ENCODE measurements around the gene DNMBP.

Gene DNMBP, protein sequence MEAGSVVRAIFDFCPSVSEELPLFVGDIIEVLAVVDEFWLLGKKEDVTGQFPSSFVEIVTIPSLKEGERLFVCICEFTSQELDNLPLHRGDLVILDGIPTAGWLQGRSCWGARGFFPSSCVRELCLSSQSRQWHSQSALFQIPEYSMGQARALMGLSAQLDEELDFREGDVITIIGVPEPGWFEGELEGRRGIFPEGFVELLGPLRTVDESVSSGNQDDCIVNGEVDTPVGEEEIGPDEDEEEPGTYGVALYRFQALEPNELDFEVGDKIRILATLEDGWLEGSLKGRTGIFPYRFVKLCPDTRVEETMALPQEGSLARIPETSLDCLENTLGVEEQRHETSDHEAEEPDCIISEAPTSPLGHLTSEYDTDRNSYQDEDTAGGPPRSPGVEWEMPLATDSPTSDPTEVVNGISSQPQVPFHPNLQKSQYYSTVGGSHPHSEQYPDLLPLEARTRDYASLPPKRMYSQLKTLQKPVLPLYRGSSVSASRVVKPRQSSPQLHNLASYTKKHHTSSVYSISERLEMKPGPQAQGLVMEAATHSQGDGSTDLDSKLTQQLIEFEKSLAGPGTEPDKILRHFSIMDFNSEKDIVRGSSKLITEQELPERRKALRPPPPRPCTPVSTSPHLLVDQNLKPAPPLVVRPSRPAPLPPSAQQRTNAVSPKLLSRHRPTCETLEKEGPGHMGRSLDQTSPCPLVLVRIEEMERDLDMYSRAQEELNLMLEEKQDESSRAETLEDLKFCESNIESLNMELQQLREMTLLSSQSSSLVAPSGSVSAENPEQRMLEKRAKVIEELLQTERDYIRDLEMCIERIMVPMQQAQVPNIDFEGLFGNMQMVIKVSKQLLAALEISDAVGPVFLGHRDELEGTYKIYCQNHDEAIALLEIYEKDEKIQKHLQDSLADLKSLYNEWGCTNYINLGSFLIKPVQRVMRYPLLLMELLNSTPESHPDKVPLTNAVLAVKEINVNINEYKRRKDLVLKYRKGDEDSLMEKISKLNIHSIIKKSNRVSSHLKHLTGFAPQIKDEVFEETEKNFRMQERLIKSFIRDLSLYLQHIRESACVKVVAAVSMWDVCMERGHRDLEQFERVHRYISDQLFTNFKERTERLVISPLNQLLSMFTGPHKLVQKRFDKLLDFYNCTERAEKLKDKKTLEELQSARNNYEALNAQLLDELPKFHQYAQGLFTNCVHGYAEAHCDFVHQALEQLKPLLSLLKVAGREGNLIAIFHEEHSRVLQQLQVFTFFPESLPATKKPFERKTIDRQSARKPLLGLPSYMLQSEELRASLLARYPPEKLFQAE (N-terminal part only)

DNA sequence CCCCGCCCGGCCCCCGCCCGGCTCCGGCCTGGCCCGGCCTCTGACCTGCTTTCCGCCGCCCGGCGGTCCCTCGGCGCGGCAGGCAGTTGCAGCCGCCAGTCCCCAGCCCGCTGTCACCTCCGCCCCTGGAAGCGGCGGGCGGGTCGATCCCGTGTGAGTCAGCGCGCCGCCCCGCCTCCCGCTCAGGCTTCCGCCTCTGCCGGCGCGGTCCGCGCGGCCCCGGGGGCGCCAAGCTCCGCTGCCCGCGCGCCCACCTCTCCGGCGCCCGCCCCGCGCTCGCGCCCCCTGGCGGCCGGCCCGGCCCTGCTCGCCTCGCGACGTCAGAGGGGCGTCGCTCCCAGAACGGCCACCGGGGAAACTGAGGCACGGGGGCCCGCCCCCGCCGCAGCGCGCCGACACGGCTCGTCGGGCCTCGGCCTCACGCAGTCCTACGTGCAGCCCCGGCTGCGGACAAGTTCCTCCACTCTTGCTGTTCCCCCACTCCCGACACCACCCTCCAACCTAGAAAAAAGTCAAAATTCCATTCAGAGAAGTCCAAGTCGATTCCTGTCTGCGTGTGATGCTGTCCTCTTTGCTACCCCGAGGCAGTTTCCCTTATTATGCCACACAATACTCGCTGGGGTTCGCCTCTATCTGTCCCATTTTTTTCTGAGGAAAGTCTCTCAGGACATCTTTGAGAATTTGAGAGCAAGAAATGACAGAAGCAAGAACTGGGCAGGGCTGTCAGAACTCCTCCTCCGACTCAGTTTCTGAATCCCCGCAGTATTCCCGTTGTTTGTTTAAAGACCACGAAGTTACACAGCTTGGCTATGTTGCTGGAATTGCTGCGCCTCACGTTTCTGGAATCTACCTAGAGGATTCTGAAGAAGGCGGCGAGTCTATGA is at the start of gene DNMBP:
TSS of gene DNMBP (minus strand) at position 155 of the 884 bp plus-strand sequence. CDS start 37,823 bp downstream, outside the sequence.
- DNase-seq, result peak; percentile 87

DNA sequence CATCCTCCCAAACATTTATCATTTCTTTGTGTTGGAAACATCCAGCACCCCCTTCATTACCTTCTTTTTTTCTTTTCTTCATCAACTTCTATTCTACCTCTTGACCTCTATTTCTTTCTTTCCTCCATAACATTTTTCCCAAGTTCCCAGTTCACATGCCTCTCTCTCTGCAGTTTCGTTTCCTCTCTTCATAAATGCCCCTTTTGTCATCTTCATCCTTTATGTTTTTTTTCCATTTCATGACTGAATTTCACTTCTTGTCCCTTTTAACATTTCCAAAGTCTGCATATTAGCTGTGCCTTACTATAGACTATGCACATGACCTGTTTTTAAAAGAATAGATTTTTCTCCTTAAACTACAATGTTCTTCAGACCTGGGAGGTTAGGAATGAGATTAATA is 48.2 kb upstream of the DNMBP start:
- DNase-seq, result no peak

DNA sequence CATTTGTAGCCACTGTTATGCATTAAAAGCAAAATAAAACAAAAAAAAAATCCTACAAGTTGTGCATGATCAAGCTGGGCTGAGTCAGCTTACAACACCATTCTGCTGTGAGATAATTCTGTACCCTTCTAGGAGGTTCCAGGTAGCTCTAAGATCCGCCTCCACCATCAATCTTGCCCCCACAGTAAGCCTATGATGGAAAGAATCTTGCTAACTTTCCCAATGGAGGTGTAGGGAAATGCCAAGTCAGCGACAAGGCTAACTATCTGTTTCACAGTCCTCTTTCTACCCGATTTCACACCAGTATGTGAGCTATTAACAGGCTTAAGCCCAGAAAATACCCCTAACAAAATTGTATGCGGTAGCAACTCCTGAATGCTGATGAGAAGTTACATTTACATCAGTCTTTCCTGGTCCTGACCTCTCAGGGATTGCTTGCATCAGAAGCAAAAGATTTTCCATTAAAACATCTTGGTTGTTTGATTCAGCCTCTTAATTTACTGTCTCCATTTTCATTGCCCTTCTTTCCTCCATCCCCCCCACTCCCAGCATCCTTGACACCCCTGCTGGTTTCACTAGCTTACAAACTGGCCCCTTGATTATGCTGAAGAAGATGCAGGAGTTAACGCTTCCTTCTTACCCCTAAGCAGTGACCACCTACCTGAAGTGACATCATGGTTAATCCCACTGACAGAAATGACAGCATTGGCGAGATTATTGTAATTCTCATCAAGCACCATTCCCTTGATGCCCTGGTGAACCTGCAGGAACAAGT is 44.1 kb upstream of the DNMBP start:
- DNase-seq, result no peak

DNA sequence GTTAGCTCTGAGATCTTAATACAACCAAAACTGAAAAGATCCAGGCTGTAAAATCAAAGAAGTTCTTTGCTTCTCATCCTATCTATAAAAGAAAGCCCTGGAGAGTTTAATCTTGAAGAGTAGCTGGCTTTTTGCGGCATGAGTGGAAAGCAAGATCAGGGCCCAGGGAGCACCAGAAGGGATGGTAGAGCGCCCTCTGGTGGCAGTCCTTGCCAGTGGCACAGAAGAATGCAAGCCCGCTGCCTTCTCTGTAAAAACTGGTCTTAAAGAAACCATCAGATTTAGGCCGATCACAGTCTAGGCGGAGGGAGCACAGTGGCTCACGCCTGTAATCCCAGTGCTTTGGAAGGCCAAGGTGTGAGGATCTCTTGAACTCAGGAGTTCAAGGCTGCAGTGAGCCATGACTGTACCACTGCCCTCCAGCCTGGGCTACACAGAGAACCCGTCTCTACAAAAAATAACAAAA is 36.3 kb upstream of the DNMBP start:
- DNase-seq, result peak; percentile 78

DNA sequence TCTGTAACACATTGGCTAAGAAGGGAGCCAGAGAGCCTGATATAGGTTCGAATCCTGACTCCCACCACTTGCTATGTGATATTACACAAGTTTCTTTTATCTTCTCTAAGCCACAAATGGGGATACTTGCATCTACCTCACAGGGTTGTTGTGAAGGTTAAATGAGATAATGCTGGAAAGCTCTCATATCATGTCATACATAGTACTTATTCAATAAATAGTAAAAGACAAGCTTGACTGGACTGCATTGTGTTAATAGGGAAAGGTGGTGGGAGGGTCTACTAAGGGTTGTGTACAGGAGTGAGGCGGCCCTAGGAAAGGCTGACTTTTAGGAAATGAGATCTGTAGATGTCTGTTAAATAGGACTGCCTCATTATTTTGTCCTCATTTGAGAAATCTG is 35.8 kb upstream of the DNMBP start:
- no peak for DNase-seq

DNA sequence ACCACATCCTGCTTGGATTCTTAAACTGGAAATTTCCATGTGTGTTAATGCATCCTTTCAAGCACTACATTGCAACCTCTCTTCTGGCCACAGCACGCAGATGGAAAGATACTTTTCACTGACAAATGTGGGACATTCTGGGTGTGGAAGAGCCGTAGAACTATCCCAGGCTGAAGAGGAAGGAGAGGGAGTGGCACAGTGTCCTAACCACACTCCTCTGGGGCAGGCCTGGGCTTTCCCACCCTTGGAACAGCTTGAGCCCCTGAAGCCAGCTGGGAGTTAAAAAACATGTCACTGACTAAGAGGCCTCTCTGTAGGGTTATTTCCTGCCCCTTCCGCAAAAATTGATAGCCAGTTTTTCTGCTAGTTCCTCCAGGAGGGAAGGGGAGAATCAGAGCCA is 34.0 kb upstream of the DNMBP start:
- DNase-seq, result peak; percentile 25

DNA sequence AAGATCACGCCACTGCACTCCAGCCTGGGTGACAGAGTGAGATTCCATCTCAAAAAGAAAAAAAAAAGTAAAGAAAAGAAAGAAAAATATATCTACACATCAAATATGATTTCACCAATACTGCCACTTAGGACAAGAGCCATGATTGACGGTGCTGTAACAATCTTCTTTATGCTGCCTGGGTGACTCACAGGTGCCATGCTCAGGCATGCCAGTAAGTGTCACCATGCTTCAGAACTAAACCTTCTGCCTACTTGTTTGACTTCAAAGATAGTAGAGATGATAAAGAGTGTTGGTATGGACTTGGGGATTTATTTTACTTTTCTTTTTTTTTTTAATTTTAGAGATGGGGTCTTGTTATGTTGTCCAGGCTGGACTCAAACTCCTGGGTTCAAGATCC is 33.6 kb upstream of the DNMBP start:
- no peak for DNase-seq

DNA sequence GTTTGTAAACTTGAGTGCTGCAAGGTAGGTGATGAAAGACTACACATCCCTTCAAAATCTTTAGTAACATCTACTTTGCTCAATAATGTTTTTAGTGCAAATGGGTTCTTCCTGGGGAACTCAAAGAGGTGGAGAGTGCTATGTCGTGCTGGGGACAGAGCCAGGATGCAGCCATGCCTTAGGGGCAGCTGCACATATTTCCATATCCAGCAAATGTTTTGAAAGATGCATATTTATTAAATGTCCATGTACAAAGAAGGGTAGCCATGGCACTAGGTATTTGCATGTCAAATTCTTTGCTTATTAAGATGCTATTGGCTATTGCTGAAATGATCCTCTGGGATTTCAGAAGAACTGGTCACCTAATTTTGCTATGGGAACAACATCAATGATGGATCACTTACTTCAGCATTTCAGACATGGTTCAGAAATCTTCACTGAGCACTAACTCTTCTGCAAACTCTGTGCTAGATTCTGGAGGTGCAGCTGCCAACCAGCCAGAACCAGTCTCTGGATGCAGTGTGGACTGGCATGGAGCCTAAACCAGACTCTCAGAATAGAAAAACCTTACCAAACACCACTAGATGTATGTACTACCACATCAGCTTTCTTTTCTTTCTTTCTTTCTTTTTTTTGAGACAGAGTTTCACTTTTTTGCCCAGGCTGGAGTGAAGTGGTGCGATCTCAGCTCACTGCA is 31.7 kb upstream of the DNMBP start:
- no peak for DNase-seq

DNA sequence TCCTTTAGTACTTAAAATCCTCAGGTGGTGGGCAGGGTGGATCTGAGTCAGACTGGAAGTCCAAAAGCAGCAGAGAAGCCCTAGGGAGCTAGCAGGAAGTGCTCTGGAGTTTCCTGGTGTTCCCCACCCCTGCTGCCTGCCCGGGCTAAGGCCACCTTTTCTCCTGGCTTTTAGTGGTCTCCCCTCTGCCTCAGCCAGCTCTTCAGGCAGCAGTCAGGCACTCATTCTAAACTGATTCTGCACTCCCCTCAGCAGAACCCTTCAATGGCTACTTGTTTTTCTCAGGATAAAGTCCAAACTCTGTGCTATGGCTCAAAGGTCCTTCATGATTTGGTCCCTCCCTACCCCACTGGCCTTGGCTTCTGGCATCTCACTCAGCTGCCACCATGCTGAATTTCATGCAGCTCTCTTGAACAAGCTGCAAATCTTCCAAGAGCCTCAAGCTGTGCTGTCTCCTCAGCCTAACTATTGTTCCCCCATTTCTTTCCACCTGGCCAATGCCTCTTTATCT is 28.9 kb upstream of the DNMBP start:
- DNase-seq, result no peak

DNA sequence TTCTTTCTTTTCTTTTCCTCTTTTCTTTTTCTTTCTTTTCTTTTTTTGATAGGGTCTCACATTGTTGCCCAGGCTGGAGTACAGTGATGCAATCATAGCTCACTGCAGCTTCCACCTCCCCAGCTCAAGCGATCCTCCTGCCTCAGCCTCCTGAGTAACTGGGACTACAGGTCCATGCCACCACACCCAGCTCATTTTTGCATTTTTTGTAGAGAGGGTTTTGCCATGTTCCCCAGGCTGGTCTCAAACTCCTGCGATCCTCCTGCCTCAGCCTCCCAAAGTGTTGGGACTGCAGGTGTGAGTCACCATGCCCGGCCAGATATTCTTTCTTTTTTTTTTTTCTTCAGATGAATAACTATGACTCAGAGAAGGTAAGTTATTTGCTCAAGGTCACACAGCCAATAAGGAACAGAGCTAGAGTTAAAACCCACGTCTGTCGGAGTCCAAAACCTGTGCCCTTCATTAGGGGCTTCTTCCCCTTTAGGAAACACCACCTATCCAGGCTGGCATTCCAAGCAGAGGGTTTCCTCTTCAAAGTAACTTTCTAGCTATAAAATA is 28.1 kb upstream of the DNMBP start:
- no peak for DNase-seq

DNA sequence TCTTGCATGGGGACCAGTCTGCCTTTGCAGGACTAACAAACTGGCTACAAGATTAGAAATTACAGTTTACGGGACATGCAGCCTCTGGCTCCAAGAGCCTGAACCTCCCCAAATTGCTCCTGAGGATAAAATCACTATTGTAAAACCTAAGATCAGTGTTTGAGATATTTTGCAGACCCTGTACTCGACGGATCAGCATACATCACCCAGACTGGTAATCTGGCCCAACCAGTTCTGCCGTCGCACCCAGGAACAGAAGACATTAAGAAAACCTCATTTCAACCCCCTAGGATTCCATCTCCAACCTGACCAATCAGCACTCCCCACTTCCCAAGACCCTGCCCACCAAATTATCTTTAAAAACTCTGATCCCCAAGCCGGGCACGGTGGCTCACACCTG is 27.1 kb upstream of the DNMBP start:
- no peak for DNase-seq

DNA sequence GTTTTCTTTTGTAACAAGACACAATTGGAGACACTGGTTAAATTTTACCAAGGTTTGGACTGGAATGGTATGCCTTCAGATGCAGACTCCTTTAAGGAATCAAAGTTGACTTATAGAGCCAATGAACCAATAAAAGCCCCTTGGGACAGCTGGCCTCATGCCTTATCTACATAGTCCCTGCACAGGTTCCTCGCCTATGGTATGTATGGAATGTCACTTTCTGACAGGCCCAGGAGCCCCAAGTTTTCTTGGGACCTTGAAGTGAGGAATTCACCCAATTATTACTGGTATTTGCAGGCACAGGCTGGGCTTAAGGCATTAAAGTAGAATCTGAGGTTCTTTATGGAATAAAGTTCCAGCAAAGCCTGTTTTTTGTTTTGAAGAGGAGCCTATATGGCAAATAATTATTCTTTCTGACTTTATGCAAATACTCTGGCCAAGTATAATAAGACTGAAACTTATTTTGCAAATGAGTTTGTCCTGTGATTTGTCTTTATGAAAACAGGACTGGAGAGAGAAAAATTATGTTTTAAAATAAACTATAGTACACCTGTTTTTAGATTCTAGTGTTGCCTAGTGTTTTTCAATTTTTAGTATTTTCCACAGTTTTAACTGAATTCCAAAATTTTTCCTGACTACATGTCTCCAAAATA is 24.1 kb upstream of the DNMBP start:
- no peak for DNase-seq

DNA sequence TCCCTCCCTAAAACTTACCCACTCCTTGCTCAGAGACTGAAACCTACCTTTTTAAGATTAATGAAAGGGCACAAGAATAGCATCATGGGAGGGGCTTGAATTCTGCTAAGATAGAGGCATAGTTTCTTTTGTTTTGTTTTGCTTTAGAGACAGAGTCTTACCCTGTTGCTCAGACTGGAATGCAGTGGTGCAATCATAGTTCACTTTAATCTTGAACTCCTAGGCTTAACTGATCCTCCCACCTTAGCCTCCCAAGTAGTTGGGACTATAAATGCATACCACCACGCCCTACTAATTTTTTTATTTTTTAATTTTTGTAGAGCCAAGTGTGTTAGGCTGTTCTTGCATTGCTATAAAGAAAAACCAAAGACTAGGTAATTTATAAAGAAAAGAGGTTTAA is 17.7 kb upstream of the DNMBP start:
- no peak for DNase-seq

DNA sequence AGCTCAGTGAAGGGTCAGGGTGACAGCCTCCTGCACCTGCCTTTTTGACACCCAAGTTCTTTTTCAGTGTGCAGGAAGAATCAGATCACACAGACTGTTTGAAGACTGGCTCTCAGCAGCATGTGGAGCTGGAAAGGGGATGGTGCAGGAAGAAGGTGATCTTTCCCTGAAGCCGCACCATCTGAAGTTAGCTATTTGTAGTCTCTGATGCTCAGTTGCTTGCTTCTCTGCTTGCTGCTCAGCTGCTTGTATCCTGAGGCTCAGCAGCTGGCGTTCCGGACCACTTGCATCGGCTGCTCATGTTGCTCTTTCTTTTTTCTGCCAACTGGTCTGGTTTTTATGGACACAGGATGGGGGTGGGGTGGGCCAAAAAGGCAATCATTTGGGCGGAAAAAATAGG is 15.8 kb upstream of the DNMBP start:
- no peak for DNase-seq

DNA sequence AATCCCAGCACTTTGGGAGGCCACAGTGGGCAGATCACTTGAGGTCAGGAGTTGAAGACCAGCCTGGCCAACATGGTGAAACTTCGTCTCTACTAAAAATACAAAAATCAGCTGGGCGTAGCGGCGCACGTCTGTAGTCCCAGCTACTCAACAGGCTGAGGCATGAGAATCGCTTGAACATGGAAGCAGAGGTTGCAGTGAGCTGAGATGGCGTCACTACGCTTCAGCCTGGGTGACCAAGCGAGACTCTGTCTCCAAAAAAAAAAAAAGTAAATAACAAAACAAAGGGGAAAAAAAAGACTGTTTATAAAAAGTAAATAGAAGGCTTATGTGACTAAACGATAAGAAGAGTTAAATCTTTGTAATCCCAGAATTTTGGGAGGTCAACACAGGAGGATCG is 15.0 kb upstream of the DNMBP start:
- DNase-seq, result no peak

DNA sequence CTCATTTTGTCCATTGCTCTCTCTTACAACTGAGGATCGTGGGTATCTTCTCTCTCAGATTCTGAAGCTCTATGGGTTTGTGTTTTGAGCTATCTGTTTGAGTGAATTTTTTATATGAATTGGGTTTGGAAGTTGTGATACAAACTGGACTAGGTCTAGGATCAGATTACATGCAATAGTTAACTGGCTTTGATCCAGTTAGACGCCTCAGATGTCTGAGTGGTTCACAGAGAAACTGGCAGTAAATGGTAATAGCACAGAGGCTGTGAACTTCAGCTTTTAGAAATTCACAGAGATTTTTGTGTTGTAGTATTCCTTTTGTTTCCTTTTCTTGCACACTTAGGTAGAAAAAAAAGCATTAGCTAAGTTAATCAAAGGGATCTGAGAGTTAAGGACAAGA is 12.7 kb upstream of the DNMBP start:
- DNase-seq, result no peak

DNA sequence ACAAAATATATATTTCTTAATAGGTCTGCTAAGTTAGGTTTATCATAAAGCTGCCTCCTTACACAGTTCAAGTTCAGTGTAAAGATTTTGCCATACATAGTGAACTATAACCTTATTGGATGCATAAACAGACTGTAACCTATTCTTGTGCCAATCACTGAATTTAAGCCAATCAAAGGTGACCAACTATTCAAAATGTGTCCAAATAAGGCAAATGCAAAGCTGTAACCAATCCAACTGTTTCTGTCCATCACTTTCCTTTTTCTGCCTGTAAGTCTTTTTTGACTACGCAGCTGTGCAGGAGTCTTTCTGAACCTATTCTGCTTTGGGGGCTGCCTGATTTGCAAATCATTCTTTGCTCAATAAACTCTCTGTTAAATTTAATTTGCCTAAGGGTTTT is 11.6 kb upstream of the DNMBP start:
- no peak for DNase-seq

DNA sequence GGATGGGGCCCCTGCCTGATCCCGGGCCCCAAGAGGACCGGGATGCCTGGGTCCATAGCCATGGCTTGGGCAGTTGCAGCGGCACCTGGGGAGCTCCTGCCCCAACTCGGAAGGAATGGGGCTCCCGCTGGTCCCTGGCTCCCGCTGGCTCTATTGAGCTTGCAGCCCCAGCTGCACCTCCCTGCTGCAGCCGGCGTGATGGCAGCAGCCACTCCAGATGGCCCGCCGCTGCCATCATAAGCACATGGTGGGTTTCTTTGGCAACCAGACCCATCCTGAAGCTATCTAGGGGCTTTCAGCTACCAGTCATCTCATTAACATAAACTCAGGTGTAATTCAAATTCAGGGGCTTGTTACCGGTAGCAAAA is 11.1 kb upstream of the DNMBP start:
- no peak for DNase-seq

DNA sequence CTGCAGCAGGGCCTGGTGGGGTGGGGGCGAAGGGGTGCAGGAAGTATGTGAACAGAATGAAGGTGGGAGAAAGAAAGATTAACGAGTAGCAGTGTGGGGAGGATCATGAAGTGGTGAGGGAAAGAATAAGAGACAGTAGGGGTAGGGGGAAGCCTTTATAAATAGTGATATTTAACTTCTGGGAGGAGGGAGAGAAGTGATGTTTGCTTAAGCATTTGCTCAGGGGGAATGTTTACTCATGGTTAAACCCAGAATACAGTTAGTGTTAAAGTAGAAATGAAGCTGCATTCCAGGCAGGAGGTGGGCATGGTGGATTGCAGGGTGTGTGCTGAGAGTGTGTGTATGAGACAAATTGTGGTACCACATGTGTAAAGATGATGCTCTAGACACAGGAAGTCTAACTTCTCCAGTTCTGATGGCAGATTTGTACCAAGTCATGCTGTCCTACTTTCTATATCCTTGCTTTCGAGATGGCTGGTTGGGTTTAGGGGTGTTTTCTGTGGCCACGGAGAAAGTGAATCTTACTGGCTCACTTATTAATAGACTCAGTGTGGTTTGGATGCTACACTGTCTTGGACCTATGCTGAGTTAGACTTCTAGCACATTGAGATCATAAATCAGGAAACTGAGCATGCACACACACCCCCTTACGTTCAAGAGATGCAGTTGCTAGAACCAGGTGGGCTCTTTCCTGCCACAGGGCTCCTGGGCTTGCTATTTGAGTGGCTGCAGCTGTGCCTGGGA is 10.6 kb upstream of the DNMBP start:
- no peak for DNase-seq
